OCI-LY1 (cell line): ENCODE data around the gene CHD1.

ENCODE experiments used
- H2AFZ ChIP-seq: fragments of 200-600 bp; sonication (generic), shearing (Covaris generic); 2 replicates; pipeline ENCODE4 v1.6.0; 2014; ENCODE audit warnings: antibody characterized with exemption, mild to moderate bottlenecking, low read length
- H3F3A ChIP-seq: fragments of 200-600 bp; sonication (generic), shearing (Covaris generic); 2 replicates; pipeline ENCODE4 v1.6.0; 2014; ENCODE audit warnings: mild to moderate bottlenecking, antibody characterized with exemption, low read length, moderate library complexity; ENCODE audit not compliant: insufficient read depth
- H3K27ac ChIP-seq: fragments of 200-600 bp; sonication (generic); 2 replicates; pipeline ENCODE4 v1.5.1; 2014; ENCODE audit warnings: low read length, mixed run types, mild to moderate bottlenecking, low read depth; ENCODE audit not compliant: poor library complexity, severe bottlenecking
- H3K27me3 ChIP-seq: fragments of 200-600 bp; sonication (generic); 2 replicates; pipeline ENCODE4 v1.6.0; 2014; ENCODE audit warnings: antibody characterized with exemption, mild to moderate bottlenecking, low read length, moderate library complexity; ENCODE audit not compliant: insufficient read depth
- H3K36me3 ChIP-seq: fragments of 200-600 bp; sonication (generic); 2 replicates; pipeline ENCODE4 v1.6.1; 2014; ENCODE audit warnings: mild to moderate bottlenecking, antibody characterized with exemption, low read length, moderate library complexity, mixed read lengths; ENCODE audit not compliant: insufficient read depth
- H3K4me1 ChIP-seq: fragments of 200-600 bp; sonication (generic); 2 replicates; pipeline ENCODE4 v1.5.1; 2014; ENCODE audit warnings: mild to moderate bottlenecking, low read length, moderate library complexity; ENCODE audit not compliant: insufficient read depth, severe bottlenecking
- H3K4me2 ChIP-seq: fragments of 200-600 bp; sonication (generic), shearing (Covaris generic); 2 replicates; pipeline ENCODE4 v1.6.1; 2014; ENCODE audit warnings: low read length
- H3K4me3 ChIP-seq: fragments of 200-600 bp; sonication (generic); 2 replicates; pipeline ENCODE4 v1.5.1; 2014; ENCODE audit warnings: low read length, low read depth, mild to moderate bottlenecking, mixed read lengths; ENCODE audit not compliant: poor library complexity, severe bottlenecking
- H3K79me2 ChIP-seq: fragments of 200-600 bp; shearing (Covaris generic); 2 replicates; pipeline ENCODE4 v1.6.1; 2016; ENCODE audit warnings: mixed run types, low read length, mixed read lengths; ENCODE audit not compliant: insufficient read depth
- H3K9ac ChIP-seq: fragments of 200-600 bp; sonication (generic), shearing (Covaris generic); 2 replicates; pipeline ENCODE4 v1.6.1; 2014; ENCODE audit warnings: mild to moderate bottlenecking, low read length, mixed read lengths
- H3K9me2 ChIP-seq: fragments of 200-600 bp; sonication (generic), shearing (Covaris generic); 2 replicates; pipeline ENCODE4 v1.6.1; 2014; ENCODE audit warnings: low read depth, mild to moderate bottlenecking, low read length, mixed read lengths
- H3K9me3 ChIP-seq: fragments of 200-600 bp; shearing (Covaris generic); 2 replicates; pipeline ENCODE4 v1.6.1; 2014; ENCODE audit warnings: low read length, mixed read lengths
- H4K20me1 ChIP-seq: fragments of 200-600 bp; sonication (generic), shearing (Covaris generic); 2 replicates; pipeline ENCODE4 v1.6.0; 2016; ENCODE audit warnings: mild to moderate bottlenecking, low read length; ENCODE audit not compliant: insufficient read depth
- EZH2 ChIP-seq: fragments of 200-600 bp; sonication (generic), shearing (Covaris generic); IDR thresholded peaks from 2 replicates; pipeline ENCODE4 v1.8.0; 2017; ENCODE audit warnings: borderline replicate concordance, mixed run types, mild to moderate bottlenecking, antibody characterized with exemption, low read length, moderate library complexity, mixed read lengths
- TF ChIP-seq, protein P1 (sequence below): fragments of 200-600 bp; sonication (generic), shearing (Covaris generic); IDR thresholded peaks from 2 replicates; pipeline ENCODE4 v1.5.1; 2017; ENCODE audit warnings: mild to moderate bottlenecking, antibody characterized with exemption, low read length, moderate library complexity, mixed read lengths

Gene CHD1

GRCh38 chr5:98929710-98930298 is 997 bp upstream of the CHD1 start:
- Histone ChIP-seq H3K27ac (peak overlapping the region; percentile 91), H3K9ac (peak overlapping the region; percentile 93), H3K4me1 (peaks cover 36% of the 10 kb centered on the region), H3K27me3 (no peaks in the 10 kb centered on the region), H2AFZ (no peak overlapping the region), H3F3A (no peaks in the 10 kb centered on the region), H3K9me2 (no peaks in the 10 kb centered on the region), H3K4me3 (peak overlapping the region; percentile 89), H3K79me2 (peaks cover 22% of the 10 kb centered on the region), H3K4me2 (peak overlapping the region; percentile 71), H3K36me3 (peaks cover 14% of the 10 kb centered on the region; the same call in 1 of the 2 replicates), H3K9me3 (no peaks in the 10 kb centered on the region), H4K20me1 (0 out of 2 replicates have a peak, but pooled peaks cover 2% of the 10 kb centered on the region)
- TF ChIP-seq, protein P1, sequence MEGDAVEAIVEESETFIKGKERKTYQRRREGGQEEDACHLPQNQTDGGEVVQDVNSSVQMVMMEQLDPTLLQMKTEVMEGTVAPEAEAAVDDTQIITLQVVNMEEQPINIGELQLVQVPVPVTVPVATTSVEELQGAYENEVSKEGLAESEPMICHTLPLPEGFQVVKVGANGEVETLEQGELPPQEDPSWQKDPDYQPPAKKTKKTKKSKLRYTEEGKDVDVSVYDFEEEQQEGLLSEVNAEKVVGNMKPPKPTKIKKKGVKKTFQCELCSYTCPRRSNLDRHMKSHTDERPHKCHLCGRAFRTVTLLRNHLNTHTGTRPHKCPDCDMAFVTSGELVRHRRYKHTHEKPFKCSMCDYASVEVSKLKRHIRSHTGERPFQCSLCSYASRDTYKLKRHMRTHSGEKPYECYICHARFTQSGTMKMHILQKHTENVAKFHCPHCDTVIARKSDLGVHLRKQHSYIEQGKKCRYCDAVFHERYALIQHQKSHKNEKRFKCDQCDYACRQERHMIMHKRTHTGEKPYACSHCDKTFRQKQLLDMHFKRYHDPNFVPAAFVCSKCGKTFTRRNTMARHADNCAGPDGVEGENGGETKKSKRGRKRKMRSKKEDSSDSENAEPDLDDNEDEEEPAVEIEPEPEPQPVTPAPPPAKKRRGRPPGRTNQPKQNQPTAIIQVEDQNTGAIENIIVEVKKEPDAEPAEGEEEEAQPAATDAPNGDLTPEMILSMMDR, result no peak
- no peak for TF ChIP-seq EZH2

DNA sequence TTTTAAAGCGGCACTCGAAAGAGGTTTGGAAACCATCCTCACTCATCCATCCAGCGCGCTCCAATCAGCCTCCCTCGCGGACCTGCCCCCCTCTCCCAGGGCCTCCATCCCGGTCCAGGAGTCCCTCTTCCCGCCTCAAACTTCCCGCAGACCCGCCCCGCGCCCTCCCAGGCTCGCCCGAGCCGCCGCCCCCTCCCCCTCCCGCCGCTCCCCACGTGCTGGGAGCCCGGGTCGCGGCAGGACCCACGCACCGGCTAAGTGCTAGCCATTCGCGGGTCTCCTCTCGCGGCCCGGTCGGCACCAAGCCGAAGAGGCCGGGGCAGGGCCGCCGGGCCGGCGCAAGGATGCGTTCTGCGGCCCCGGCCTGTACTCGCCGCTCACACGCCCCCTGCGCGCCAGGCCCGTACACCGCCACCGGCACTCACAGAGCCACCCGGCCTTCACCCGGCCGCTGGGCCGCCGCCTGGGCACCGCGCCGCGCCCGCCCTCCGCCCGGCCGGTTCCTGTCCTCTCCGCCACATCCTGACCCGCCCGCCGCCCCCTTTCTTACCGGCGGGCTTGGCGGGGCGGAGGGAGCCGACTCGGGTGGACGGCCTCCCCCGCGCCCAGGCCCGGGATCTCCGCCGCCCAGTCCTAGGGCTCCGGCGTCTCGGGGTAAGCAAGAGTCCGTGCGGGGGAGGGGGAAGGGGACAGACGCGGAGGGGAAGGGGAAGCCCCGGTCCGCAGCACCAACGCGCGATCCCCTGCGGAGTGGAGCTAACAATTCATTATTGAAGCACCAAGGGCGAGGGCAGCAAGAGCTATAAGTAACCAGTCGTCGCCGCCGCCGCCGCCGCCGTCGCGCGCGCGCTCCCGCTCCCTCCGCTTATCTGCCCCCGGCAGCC is 576 bp downstream of the CHD1 start:
- H3K4me3 ChIP-seq, result peak overlapping the region; percentile 89
- no peak overlapping the region for H2AFZ ChIP-seq
- H3K9me2 ChIP-seq, result no peaks in the 10 kb centered on the region
- H3K27ac ChIP-seq, result peak overlapping the region; percentile 77
- H4K20me1 ChIP-seq, result 0 out of 2 replicates have a peak, but pooled peaks cover 2% of the 10 kb centered on the region
- H3K9ac ChIP-seq, result peak overlapping the region; percentile 92
- peaks cover 22% of the 10 kb centered on the region for H3K79me2 ChIP-seq
- peaks cover 29% of the 10 kb centered on the region for H3K4me1 ChIP-seq
- no peak for TF ChIP-seq EZH2
- TF ChIP-seq, protein P1, result no peak
- H3K9me3 ChIP-seq, result no peaks in the 10 kb centered on the region
- peaks cover 30% of the 10 kb centered on the region for H3K36me3 ChIP-seq
- peak overlapping the region; percentile 87 for H3K4me2 ChIP-seq
- no peaks in the 10 kb centered on the region for H3F3A ChIP-seq
- H3K27me3 ChIP-seq, result no peaks in the 10 kb centered on the region

DNA sequence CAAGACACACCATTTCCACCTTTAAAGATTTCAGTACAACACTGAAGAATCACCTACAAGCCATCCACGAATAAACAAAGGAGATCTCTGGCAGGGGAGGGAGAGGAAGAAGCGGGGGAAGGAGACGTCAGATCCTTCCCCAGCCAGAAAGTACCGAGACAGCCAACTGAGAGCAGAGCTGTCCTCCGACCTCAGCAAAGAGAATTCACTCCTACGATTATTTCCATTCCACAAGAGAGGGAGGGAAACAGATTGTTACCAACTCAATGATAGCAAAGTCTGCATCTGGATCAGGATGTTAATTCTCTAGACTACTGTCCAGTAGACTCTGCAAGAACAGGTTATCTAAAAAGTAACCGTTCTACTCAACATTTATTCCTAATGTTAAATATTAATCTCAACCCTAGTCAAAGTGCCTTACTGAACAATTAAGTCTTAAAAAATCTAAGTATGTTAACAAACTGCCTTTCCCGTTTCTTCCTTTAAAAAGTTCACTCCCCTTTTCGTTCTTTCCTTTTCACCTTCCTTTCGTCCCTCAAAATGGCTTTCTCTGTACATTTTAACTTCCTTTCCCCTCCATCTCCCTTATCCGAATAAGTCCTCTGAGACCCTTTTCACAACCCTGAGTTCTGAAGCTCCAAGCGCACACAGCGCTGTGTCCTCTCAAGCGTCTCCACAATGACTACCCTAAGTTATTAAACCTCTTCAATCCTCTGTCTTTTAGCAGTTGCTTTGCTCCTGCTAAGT is 1.4 kb downstream of the CHD1 start:
- no peaks in the 10 kb centered on the region for H3K9me2 ChIP-seq
- peaks cover 22% of the 10 kb centered on the region for H3K79me2 ChIP-seq
- peak overlapping the region; percentile 87 for H3K4me2 ChIP-seq
- no peak overlapping the region for H2AFZ ChIP-seq
- H3K4me3 ChIP-seq, result peak overlapping the region; percentile 89
- H3K36me3 ChIP-seq, result peaks cover 37% of the 10 kb centered on the region
- no peaks in the 10 kb centered on the region for H3K9me3 ChIP-seq
- TF ChIP-seq, protein P1, result no peak
- H3K4me1 ChIP-seq, result peaks cover 25% of the 10 kb centered on the region
- H3K27ac ChIP-seq, result peak overlapping the region; percentile 77
- no peaks in the 10 kb centered on the region for H3F3A ChIP-seq
- peak overlapping the region; percentile 92 for H3K9ac ChIP-seq
- no peaks in the 10 kb centered on the region for H3K27me3 ChIP-seq
- 0 out of 2 replicates have a peak, but pooled peaks cover 2% of the 10 kb centered on the region for H4K20me1 ChIP-seq
